ENCODE data around the gene MBP. TPM values are rescaled to one million over a fixed set of nuclear protein-coding genes. Genes with fewer than 3 reads are reported as not detected.

MBP gene
- total RNA-seq, 1 experiment from 2014 or later: 47.4 TPM

DNA sequence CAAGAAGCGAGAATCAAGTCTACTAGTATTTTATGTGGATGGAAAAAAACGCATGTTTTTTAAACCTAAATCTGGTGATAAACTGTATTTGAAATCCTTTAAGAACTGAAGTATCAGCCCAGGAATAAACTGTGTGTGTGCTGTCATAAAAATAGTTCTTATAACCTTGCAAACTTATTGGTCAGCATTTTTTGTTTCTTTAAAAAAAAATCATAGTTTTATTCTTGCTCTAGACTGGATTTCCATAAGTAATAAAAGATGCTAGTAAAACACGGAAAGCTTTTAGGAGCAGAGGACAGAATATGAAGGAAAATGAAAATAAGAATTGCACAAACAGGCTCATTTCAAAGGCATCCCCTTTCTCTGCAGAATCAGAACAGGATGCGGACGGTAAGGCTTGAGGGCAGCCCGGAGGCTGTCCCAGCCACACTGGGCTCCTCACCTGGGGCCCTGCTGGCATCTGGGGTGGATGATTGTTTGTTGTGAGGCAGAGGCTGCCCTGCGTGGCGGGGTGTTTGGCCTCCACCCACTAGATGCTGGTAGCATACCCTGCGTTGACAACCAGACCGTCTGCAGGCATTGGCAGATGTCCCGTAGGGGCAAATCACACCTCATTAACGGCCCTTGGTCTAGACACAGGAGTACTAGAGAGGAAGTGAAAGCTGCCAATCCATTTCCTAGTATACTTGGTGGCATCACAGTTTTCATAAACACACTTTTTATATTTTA lies 52.5 kb downstream of the MBP start:
- Histone ChIP-seq H3K9ac (ENCODE audit: low read length) (no peak overlapping the region), H3K36me3 (ENCODE audit: low read depth, low read length) (no peaks in the 10 kb centered on the region), H3F3A (ENCODE audit: low read length, unreplicated experiment) (no peaks in the 10 kb centered on the region), H4K20me1 (ENCODE audit: low read length) (no peaks in the 10 kb centered on the region), H3K4me2 (ENCODE audit: low read length) (no peak overlapping the region), H3K9me2 (replicated peaks; ENCODE audit: low read length) (no peaks in the 10 kb centered on the region), H3K27me3 (ENCODE audit: low read length) (no peaks in the 10 kb centered on the region), H3K9me3 (ENCODE audit: low read length) (no peaks in the 10 kb centered on the region), H2AFZ (ENCODE audit: low read length) (no peak overlapping the region), H3K79me2 (ENCODE audit: low read length) (peaks cover 26% of the 10 kb centered on the region), H3K4me1 (ENCODE audit: insufficient read depth, low read length) (0 out of 2 replicates have a peak, but pooled peaks cover 5% of the 10 kb centered on the region), H3K4me3 (ENCODE audit: low read length) (no peak overlapping the region), H3K27ac (ENCODE audit: low read length) (no peak overlapping the region)
- CTCF ChIA-PET: no interaction called here
- ATAC-seq (no peak), DNase-seq (no peak)
- TF ChIP-seq, protein P1, sequence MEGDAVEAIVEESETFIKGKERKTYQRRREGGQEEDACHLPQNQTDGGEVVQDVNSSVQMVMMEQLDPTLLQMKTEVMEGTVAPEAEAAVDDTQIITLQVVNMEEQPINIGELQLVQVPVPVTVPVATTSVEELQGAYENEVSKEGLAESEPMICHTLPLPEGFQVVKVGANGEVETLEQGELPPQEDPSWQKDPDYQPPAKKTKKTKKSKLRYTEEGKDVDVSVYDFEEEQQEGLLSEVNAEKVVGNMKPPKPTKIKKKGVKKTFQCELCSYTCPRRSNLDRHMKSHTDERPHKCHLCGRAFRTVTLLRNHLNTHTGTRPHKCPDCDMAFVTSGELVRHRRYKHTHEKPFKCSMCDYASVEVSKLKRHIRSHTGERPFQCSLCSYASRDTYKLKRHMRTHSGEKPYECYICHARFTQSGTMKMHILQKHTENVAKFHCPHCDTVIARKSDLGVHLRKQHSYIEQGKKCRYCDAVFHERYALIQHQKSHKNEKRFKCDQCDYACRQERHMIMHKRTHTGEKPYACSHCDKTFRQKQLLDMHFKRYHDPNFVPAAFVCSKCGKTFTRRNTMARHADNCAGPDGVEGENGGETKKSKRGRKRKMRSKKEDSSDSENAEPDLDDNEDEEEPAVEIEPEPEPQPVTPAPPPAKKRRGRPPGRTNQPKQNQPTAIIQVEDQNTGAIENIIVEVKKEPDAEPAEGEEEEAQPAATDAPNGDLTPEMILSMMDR (conservative IDR thresholded peaks at IDR 0.05; ENCODE audit: low read depth, low read length): no peak
- TF ChIP-seq EZH2phosphoT487 (IDR thresholded peaks at IDR 0.05; ENCODE audit: borderline replicate concordance, low read length): no peak
- no peak for TF ChIP-seq EZH2 (IDR thresholded peaks at IDR 0.05; ENCODE audit: low read length, unreplicated experiment)
- intact Hi-C loops (cut with micrococcal nuclease): no loop called here
- no TSS peak for BruUV-seq (replicated peaks)
- POLR2A ChIA-PET (ENCODE audit: unreplicated experiment): no interaction called here

DNA sequence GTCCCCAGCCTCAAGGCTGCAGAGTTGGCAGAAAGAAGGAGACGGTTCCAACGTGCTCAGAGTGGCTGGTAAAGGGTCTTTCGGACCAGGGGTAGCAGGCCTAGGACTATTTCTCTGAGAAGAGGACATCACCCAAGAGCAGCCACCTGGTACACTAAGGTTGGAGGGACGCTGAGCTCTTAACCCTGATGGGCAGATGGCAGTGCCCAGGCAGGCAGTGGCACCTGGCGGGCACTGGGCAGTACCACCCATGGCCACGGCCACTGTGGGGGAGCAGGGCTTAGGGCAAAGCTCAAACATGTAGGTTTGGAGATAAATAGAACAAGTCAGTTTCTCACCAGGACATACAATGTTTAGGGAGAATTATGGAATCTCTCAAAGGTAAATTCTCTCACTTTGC lies 53.5 kb downstream of the MBP start:
- Histone ChIP-seq H3K4me2 (ENCODE audit: low read length) (no peak overlapping the region), H3K4me1 (ENCODE audit: insufficient read depth, low read length) (0 out of 2 replicates have a peak, but pooled peaks cover 5% of the 10 kb centered on the region), H2AFZ (ENCODE audit: low read length) (no peak overlapping the region), H3K9ac (ENCODE audit: low read length) (no peak overlapping the region), H3K27me3 (ENCODE audit: low read length) (no peaks in the 10 kb centered on the region), H3K9me3 (ENCODE audit: low read length) (no peaks in the 10 kb centered on the region), H3F3A (ENCODE audit: low read length, unreplicated experiment) (no peaks in the 10 kb centered on the region), H3K79me2 (ENCODE audit: low read length) (peaks cover 29% of the 10 kb centered on the region), H3K36me3 (ENCODE audit: low read depth, low read length) (no peaks in the 10 kb centered on the region), H3K4me3 (ENCODE audit: low read length) (no peak overlapping the region), H3K27ac (ENCODE audit: low read length) (no peak overlapping the region), H4K20me1 (ENCODE audit: low read length) (no peaks in the 10 kb centered on the region), H3K9me2 (replicated peaks; ENCODE audit: low read length) (no peaks in the 10 kb centered on the region)
- intact Hi-C loops (cut with micrococcal nuclease): no loop called here
- ChIA-PET CTCF (no interaction called here), POLR2A (ENCODE audit: unreplicated experiment) (no interaction called here)
- no peak for ATAC-seq
- no peak for DNase-seq
- TF ChIP-seq EZH2 (IDR thresholded peaks at IDR 0.05; ENCODE audit: low read length, unreplicated experiment) (no peak), EZH2phosphoT487 (IDR thresholded peaks at IDR 0.05; ENCODE audit: borderline replicate concordance, low read length) (no peak)
- TF ChIP-seq, protein P1 (conservative IDR thresholded peaks at IDR 0.05; ENCODE audit: low read depth, low read length): no peak
- BruUV-seq (replicated peaks): no TSS peak

DNA sequence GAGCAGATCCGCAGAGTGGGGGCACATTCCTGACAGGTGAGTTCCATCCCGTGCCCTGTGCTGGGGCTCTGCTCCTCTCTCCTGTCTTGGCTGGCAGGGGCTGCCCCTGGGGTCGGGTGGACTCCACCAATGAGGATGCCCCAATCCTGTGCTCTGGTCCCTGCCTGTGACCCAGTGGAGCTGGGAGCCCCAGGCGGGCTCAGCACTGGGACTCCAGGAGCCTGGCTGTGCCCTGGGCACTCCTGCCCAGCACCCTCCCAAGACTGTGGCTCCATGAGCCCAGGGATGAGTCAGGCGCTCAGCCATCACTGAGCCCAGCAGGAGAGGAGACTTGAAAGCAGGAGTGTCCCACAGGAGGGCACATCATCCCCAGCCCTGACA lies 53.9 kb downstream of the MBP start:
- Histone ChIP-seq H3K27ac (ENCODE audit: low read length) (no peak overlapping the region), H3K4me1 (ENCODE audit: insufficient read depth, low read length) (peaks cover 7% of the 10 kb centered on the region; the same call in 1 of the 2 replicates), H3K27me3 (ENCODE audit: low read length) (no peaks in the 10 kb centered on the region), H3K4me2 (ENCODE audit: low read length) (no peak overlapping the region), H3K36me3 (ENCODE audit: low read depth, low read length) (no peaks in the 10 kb centered on the region), H3K4me3 (ENCODE audit: low read length) (no peak overlapping the region), H3K9me2 (replicated peaks; ENCODE audit: low read length) (no peaks in the 10 kb centered on the region), H2AFZ (ENCODE audit: low read length) (no peak overlapping the region), H3K9ac (ENCODE audit: low read length) (no peak overlapping the region), H4K20me1 (ENCODE audit: low read length) (no peaks in the 10 kb centered on the region), H3F3A (ENCODE audit: low read length, unreplicated experiment) (no peaks in the 10 kb centered on the region), H3K9me3 (ENCODE audit: low read length) (no peaks in the 10 kb centered on the region), H3K79me2 (ENCODE audit: low read length) (peaks cover 33% of the 10 kb centered on the region)
- ChIA-PET POLR2A (ENCODE audit: unreplicated experiment) (no interaction called here), CTCF (no interaction called here)
- DNase-seq: no peak
- ATAC-seq: 0 out of 2 replicates have a peak, but pooled peaks have one; percentile 37
- intact Hi-C loops (cut with micrococcal nuclease): no loop called here
- no TSS peak for BruUV-seq (replicated peaks)
- no peak for TF ChIP-seq EZH2phosphoT487 (IDR thresholded peaks at IDR 0.05; ENCODE audit: borderline replicate concordance, low read length)
- TF ChIP-seq, protein P1 (conservative IDR thresholded peaks at IDR 0.05; ENCODE audit: low read depth, low read length): no peak
- no peak for TF ChIP-seq EZH2 (IDR thresholded peaks at IDR 0.05; ENCODE audit: low read length, unreplicated experiment)

All from PC-3 (cell line).